Smooth muscle cell (in vitro differentiated cells): ENCODE results near the gene SVIL. TPM values are rescaled to one million over a fixed set of nuclear protein-coding genes. Genes with fewer than 3 reads are reported as not detected.

Experiments used
- DNase-seq: peaks from one replicate; lab custom pipeline; 2025; ENCODE audit not compliant: unreplicated experiment; lab: John Stamatoyannopoulos, UW
- H2AFZ ChIP-seq: fragments of 200-600 bp; sonication (generic); 2 replicates; pipeline ENCODE4 v1.6.0; 2016; ENCODE audit warnings: antibody characterized with exemption, low read depth, mild to moderate bottlenecking
- H3F3A ChIP-seq: fragments of 200-600 bp; sonication (generic); 2 replicates; pipeline ENCODE4 v1.6.0; 2017; ENCODE audit warnings: antibody characterized with exemption, low read depth
- H3K27ac ChIP-seq: fragments of 200-600 bp; sonication (generic); 2 replicates; pipeline ENCODE4 v1.5.1; 2016; ENCODE audit warnings: low read depth, mild to moderate bottlenecking
- H3K27me3 ChIP-seq: fragments of 200-600 bp; sonication (generic); 2 replicates; pipeline ENCODE4 v1.6.1; 2016; ENCODE audit warnings: low read depth, mild to moderate bottlenecking
- H3K36me3 ChIP-seq: fragments of 200-600 bp; sonication (generic); 2 replicates; pipeline ENCODE4 v1.5.1; 2016; ENCODE audit warnings: low read depth
- H3K4me1 ChIP-seq: fragments of 200-600 bp; sonication (generic); 2 replicates; pipeline ENCODE4 v1.5.1; 2016; ENCODE audit warnings: low read depth
- H3K4me2 ChIP-seq: fragments of 200-600 bp; sonication (generic); 2 replicates; pipeline ENCODE4 v1.6.0; 2016; ENCODE audit warnings: mild to moderate bottlenecking
- H3K4me3 ChIP-seq: fragments of 200-600 bp; sonication (generic); 2 replicates; pipeline ENCODE4 v1.5.1; 2016; ENCODE audit warnings: mild to moderate bottlenecking
- H3K79me2 ChIP-seq: fragments of 200-600 bp; sonication (generic); 2 replicates; pipeline ENCODE4 v1.6.0; 2016; ENCODE audit warnings: low read depth, mild to moderate bottlenecking
- H3K9ac ChIP-seq: fragments of 200-600 bp; sonication (generic); 2 replicates; pipeline ENCODE4 v1.6.0; 2016; ENCODE audit warnings: low read depth
- H3K9me3 ChIP-seq: fragments of 200-600 bp; sonication (generic); replicated peaks from 2 replicates; pipeline ENCODE4 v1.5.1; 2016; ENCODE audit warnings: low read depth
- H4K20me1 ChIP-seq: fragments of 200-600 bp; sonication (generic); 2 replicates; pipeline ENCODE4 v1.6.0; 2016; ENCODE audit warnings: low read depth
- WGBS: methylation state at CpG from one replicate; pipeline ENCODE4 v1.1.7; 2016; ENCODE audit warnings: low lambda C conversion rate; 5-methylcytosine and 5-hydroxymethylcytosine counted together
- polyA plus RNA-seq: library from polyadenylated mRNA; unstranded; fragments of >200 nt; fragmentation: Nextera tagmentation; extraction: Ambion mirVana; gene quantifications from 2 replicates; pipeline ENCODE4 v1.2.1, GENCODE V29; 2016
- total RNA-seq: library from RNA; depleted of rRNA; stranded (reverse); fragments of >200 nt; gene quantifications from 2 replicates; pipeline ENCODE4 v1.2.3, GENCODE V29; 2014
- TF ChIP-seq, protein P1 (sequence below): fragments of 200-600 bp; sonication (generic); IDR thresholded peaks from 2 replicates; pipeline ENCODE4 v1.5.1; 2017; ENCODE audit warnings: borderline replicate concordance, mild to moderate bottlenecking, antibody characterized with exemption; ENCODE audit not compliant: insufficient read depth, poor library complexity, severe bottlenecking

SVIL gene
- total and polyA plus RNA-seq, 2 experiments from 2014 or later: 32.5 to 33.0 TPM

DNA sequence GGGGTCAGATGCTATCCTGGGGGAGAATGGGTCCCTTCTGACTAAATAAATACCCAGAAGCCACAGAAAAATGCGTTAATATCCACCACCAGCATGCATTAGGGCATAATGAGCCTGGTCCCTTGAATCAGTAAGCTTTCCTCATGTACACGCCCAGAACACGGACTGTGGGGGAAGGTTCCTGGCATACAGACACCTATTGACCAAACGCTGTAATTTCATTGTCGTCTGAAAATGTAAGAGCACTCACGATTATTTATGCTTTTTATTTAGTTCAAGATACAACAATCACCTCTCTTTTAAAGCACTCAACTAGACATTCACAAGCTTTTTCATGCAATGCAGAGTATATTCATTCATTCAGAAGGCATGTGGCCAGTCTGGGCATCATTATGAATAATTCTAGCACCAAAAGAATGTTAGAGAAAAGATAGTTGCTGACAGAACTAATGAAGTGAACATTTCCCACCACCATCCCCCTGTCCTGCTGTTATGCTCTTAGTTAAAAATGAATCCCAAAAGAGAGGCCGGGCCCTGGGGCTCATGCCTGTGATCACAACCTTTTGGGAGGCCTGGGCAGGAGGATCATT lies 101.0 kb downstream of the SVIL start:
- Histone ChIP-seq H3F3A (peaks cover 13% of the 10 kb centered on the region), H3K36me3 (no peaks in the 10 kb centered on the region), H3K79me2 (peaks cover 8% of the 10 kb centered on the region), H3K4me1 (peaks cover 18% of the 10 kb centered on the region), H3K9ac (no peak overlapping the region), H3K4me2 (no peak overlapping the region), H2AFZ (no peak overlapping the region), H3K27ac (peak overlapping the region; percentile 81), H3K9me3 (no peaks in the 10 kb centered on the region), H3K27me3 (no peaks in the 10 kb centered on the region), H3K4me3 (no peak overlapping the region), H4K20me1 (peaks cover 81% of the 10 kb centered on the region)
- TF ChIP-seq, protein P1, sequence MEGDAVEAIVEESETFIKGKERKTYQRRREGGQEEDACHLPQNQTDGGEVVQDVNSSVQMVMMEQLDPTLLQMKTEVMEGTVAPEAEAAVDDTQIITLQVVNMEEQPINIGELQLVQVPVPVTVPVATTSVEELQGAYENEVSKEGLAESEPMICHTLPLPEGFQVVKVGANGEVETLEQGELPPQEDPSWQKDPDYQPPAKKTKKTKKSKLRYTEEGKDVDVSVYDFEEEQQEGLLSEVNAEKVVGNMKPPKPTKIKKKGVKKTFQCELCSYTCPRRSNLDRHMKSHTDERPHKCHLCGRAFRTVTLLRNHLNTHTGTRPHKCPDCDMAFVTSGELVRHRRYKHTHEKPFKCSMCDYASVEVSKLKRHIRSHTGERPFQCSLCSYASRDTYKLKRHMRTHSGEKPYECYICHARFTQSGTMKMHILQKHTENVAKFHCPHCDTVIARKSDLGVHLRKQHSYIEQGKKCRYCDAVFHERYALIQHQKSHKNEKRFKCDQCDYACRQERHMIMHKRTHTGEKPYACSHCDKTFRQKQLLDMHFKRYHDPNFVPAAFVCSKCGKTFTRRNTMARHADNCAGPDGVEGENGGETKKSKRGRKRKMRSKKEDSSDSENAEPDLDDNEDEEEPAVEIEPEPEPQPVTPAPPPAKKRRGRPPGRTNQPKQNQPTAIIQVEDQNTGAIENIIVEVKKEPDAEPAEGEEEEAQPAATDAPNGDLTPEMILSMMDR: no peak
- 81% methylated on average over 7 of the region's 7 CpGs for whole genome bisulfite sequencing
- DNase-seq: no peak

DNA sequence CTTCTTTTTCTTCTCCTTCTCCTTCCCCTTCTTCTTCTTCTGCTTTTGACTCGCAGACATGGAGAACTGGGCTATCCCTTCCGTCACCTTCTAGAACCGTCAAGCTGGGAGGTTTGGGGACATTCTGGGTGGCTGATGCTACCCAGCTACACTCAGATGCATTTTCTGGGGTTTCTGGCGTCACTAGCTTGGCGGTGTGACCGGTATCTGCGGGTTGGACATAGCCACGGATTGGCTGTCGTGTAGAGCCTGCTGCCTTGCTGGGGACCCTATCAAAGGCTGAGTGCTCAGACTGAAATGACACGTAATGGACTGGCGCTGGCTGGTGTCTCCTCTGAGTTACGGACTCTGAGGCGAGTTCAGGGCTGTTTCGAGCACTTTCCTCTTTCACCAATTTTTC lies 101.7 kb downstream of the SVIL start:
- 95% methylated on average over 14 of the region's 14 CpGs for WGBS
- H3K4me3 ChIP-seq: no peak overlapping the region
- no peak overlapping the region for H3K4me2 ChIP-seq
- H3F3A ChIP-seq: peaks cover 13% of the 10 kb centered on the region
- peaks cover 18% of the 10 kb centered on the region for H3K4me1 ChIP-seq
- H3K27ac ChIP-seq: no peak overlapping the region
- H3K36me3 ChIP-seq: no peaks in the 10 kb centered on the region
- no peak for DNase-seq
- peaks cover 8% of the 10 kb centered on the region for H3K79me2 ChIP-seq
- TF ChIP-seq, protein P1: no peak
- no peaks in the 10 kb centered on the region for H3K27me3 ChIP-seq
- H3K9ac ChIP-seq: no peak overlapping the region
- no peak overlapping the region for H2AFZ ChIP-seq
- no peaks in the 10 kb centered on the region for H3K9me3 ChIP-seq
- peaks cover 79% of the 10 kb centered on the region for H4K20me1 ChIP-seq

DNA sequence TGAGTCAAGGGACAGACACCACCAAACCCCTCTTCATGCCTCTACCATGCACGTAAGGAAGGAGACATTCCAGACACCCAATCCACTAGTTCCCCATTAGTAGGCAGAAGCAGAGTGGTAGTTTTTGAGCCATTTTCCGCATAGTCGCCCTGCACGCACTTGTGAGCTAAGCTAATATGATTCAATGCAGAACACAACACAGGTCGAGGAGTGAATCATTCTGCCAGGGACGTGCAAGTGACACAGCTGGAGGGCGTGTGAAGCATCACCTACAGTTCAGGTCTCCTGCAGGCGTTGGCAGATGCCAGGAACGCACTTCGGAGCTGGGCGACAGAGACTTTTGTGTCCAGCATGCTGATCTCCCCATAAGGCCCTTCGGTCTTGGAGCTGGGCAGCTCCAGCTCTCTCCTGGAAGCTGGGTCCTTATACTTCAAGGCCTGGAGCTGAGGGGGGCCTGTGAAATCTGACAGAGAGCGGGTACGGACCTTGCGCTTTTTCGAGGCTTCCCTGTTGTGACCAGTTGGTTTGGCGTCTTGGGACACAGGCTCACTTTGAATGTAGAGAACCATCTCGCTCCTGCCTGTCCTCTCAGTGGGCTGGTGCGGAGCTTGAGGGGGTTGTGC lies 102.4 kb downstream of the SVIL start:
- TF ChIP-seq, protein P1: no peak
- H3F3A ChIP-seq: peaks cover 13% of the 10 kb centered on the region
- H3K27ac ChIP-seq: no peak overlapping the region
- H3K36me3 ChIP-seq: no peaks in the 10 kb centered on the region
- no peaks in the 10 kb centered on the region for H3K9me3 ChIP-seq
- no peak overlapping the region for H2AFZ ChIP-seq
- no peaks in the 10 kb centered on the region for H3K27me3 ChIP-seq
- no peak overlapping the region for H3K9ac ChIP-seq
- 93% methylated on average over 19 of the region's 19 CpGs for WGBS
- H3K4me3 ChIP-seq: no peak overlapping the region
- H3K79me2 ChIP-seq: peaks cover 6% of the 10 kb centered on the region
- DNase-seq: no peak
- peaks cover 74% of the 10 kb centered on the region for H4K20me1 ChIP-seq
- no peak overlapping the region for H3K4me2 ChIP-seq
- peaks cover 18% of the 10 kb centered on the region for H3K4me1 ChIP-seq
